Gastrocnemius medialis (tissue), 4 donors: Measurements from ENCODE around the gene CD79B. TPM values are rescaled to one million over a fixed set of nuclear protein-coding genes. Genes with fewer than 3 reads are reported as not detected.
"Not testable (repeated sequence)": the region's sequence is repeated elsewhere in the genome, so short reads cannot be mapped to it uniquely, and the experiment has no call there.

Experiments
- ATAC-seq, 2 donors: fragments of 150-250 bp; one replicate each; pipeline ENCODE4 v1.9.1; 2016
- DNase-seq, 2 donors: peaks; one replicate each; pipeline ENCODE4 v3.0.0-alpha.2; 2019
- H3K27ac ChIP-seq, 4 donors: fragments of 200-600 bp; sonication (generic); 1 replicate in 1 of 4; 2 replicates in 3 of 4; pipeline ENCODE4 v1.5.1; 2016 to 2018; ENCODE audit warnings: mild to moderate bottlenecking in 2 of 4, moderate library complexity in 1 of 4
- H3K27me3 ChIP-seq, 3 donors: fragments of 200-600 bp; sonication (generic) in 2 of 3; 1 replicate in 1 of 3; 2 replicates in 2 of 3; pipeline versions ENCODE4 v1.5.1 to v1.6.0; 2016 to 2019; ENCODE audit warnings: mild to moderate bottlenecking in 1 of 3, moderate library complexity in 1 of 3
- H3K36me3 ChIP-seq, 2 donors: fragments of 200-600 bp; sonication (generic) in 1 of 2; one replicate each; pipeline ENCODE4 v1.5.1; 2017 to 2018
- H3K4me1 ChIP-seq, 2 donors: fragments of 200-600 bp; sonication (generic) in 1 of 2; one replicate each; pipeline ENCODE4 v1.5.1; 2016 to 2017; ENCODE audit warnings: mild to moderate bottlenecking in 2 of 2
- H3K4me3 ChIP-seq, 4 donors: fragments of 200-600 bp; sonication (generic) in 3 of 4; 1 replicate in 1 of 4; 2 replicates in 3 of 4; pipeline ENCODE4 v1.5.1; 2016 to 2019; ENCODE audit warnings: mild to moderate bottlenecking in 2 of 4
- H3K9me3 ChIP-seq, 3 donors: fragments of 200-600 bp; sonication (generic) in 2 of 3; 1 replicate in 1 of 3; 2 replicates in 2 of 3; pipeline ENCODE4 v1.5.1; 2016 to 2019
- CTCF ChIP-seq, 5 experiments: fragments of 450-650 bp in 3 of 5; fragments of 200-600 bp in 2 of 5; sonication (generic) in 2 of 5; IDR thresholded peaks in 4 of 5; conservative IDR thresholded peaks in 1 of 5; 1 replicate in 4 of 5; 2 replicates in 1 of 5; pipeline ENCODE4 v1.5.1; 2016 to 2019; ENCODE audit warnings: antibody characterized with exemption in 5 of 5, mild to moderate bottlenecking in 3 of 5, moderate library complexity in 3 of 5
- POLR2A ChIP-seq, 2 donors: fragments of 450-650 bp; IDR thresholded peaks; one replicate each; pipeline ENCODE4 v1.6.1; 2017; ENCODE audit warnings: antibody characterized with exemption in 2 of 2, mild to moderate bottlenecking in 2 of 2, moderate library complexity in 2 of 2
- in situ Hi-C, 4 donors: fragments of 200-750 bp; cut with MboI; loops; one replicate each; pipeline versions ENCODE4 v1.15.0 to v1.8.0; 2017; ENCODE audit warnings: low sequenced_read_pairs in 4 of 4
- intact Hi-C: fragments of 100-400 bp; cut with DNase I; formaldehyde crosslinking; loops from one replicate; pipeline ENCODE4 v1.15.1; 2023; ENCODE audit warnings: low total_unique reads
- total RNA-seq, 4 donors: library from RNA; depleted of rRNA; stranded (reverse); fragments of >200 nt; gene quantifications; one replicate each; pipeline versions ENCODE4 v1.1.0 to v1.2.3, GENCODE V29; 2016

CD79B gene
- total RNA-seq, 4 donors from 2014 or later, result 2.2 to 5.1 (median 3.3) TPM

GRCh38 chr17:63914471-63914870 is 17.7 kb downstream of the CD79B start:
- no peak overlapping the region for H3K27ac ChIP-seq
- no peaks in the 10 kb centered on the region for H3K36me3 ChIP-seq
- H3K4me1 ChIP-seq, result peaks cover 2 to 3% of the 10 kb centered on the region in 2 donors
- intact Hi-C loops (loop anchor here (10.0 kb wide), 1 partner anchor 360 kb away; no protein-coding TSS in a partner anchor), in situ Hi-C loops (loop anchor here (5.0 to 25.0 kb wide), 8 partner anchors 108 to 523 kb away; partner anchors contain the start of genes ERN1 (in 2 of the 4), ICAM2 (in 2 of the 4) and MILR1 (in 1 of the 4))
- H3K9me3 ChIP-seq, result no peaks in the 10 kb centered on the region
- no peak overlapping the region for H3K4me3 ChIP-seq
- no peaks in the 10 kb centered on the region for H3K27me3 ChIP-seq
- no peak for TF ChIP-seq POLR2A (IDR thresholded peaks at IDR 0.05)
- no peak for TF ChIP-seq CTCF (IDR thresholded peaks at IDR 0.05 in 4 of 5, conservative IDR thresholded peaks at IDR 0.05 in 1 of 5)
- DNase-seq (no peak), ATAC-seq (no peak)

- no peak overlapping the region for H3K4me3 ChIP-seq
- H3K36me3 ChIP-seq, result no peaks in the 10 kb centered on the region
- no peaks in the 10 kb centered on the region for H3K9me3 ChIP-seq
- intact Hi-C loops, result loop anchor here (2.0 to 10.0 kb wide), 2 partner anchors 113 to 363 kb away; no protein-coding TSS in a partner anchor
- no peak for DNase-seq
- ATAC-seq, result peak; percentile 64 to 68
- H3K27me3 ChIP-seq, result no peaks in the 10 kb centered on the region
- no peak overlapping the region for H3K27ac ChIP-seq
- in situ Hi-C loops, result loop anchor here (5.0 to 25.0 kb wide), 8 partner anchors 111 to 526 kb away; partner anchors contain the start of genes ERN1 (in 2 of the 4), ICAM2 (in 2 of the 4) and MILR1 (in 1 of the 4)
- TF ChIP-seq CTCF (IDR thresholded peaks at IDR 0.05 in 4 of 5, conservative IDR thresholded peaks at IDR 0.05 in 1 of 5), result peak; percentile 41 to 94 (median 78)
- no peak for TF ChIP-seq POLR2A (IDR thresholded peaks at IDR 0.05)
- no peaks in the 10 kb centered on the region for H3K4me1 ChIP-seq
These were observed 20.5 kb downstream of the CD79B start for GRCh38 chr17:63911657-63912100.

GRCh38 chr17:63911041-63911635 is 21.0 kb downstream of the CD79B start, which contains the start of gene CSHL1:
Gene CSHL1 (minus strand): TSS chr17:63911258. CDS start chr17:63911196, 62 bp downstream.
- TF ChIP-seq CTCF (IDR thresholded peaks at IDR 0.05 in 4 of 5, conservative IDR thresholded peaks at IDR 0.05 in 1 of 5) (no peak), POLR2A (IDR thresholded peaks at IDR 0.05) (no peak)
- H3K27ac ChIP-seq, result no peak within 1 kb of the TSS
- no peaks in the 10 kb centered on the region for H3K36me3 ChIP-seq
- in situ Hi-C loops, result loop anchor here (5.0 to 25.0 kb wide), 8 partner anchors 111 to 526 kb away; partner anchors contain the start of genes ERN1 (in 2 of the 4), ICAM2 (in 2 of the 4) and MILR1 (in 1 of the 4)
- ATAC-seq (no peak), DNase-seq (no peak)
- no peaks in the 10 kb centered on the region for H3K4me1 ChIP-seq
- H3K9me3 ChIP-seq, result no peaks in the 10 kb centered on the region
- intact Hi-C loops, result loop anchor here (10.0 kb wide), 1 partner anchor 364 kb away; no protein-coding TSS in a partner anchor
- no peaks in the 10 kb centered on the region for H3K27me3 ChIP-seq
- no peak within 1 kb of the TSS for H3K4me3 ChIP-seq

GRCh38 chr17:63910096-63910495 is 22.0 kb downstream of the CD79B start:
- H3K4me1 ChIP-seq, result no peaks in the 10 kb centered on the region
- TF ChIP-seq CTCF (IDR thresholded peaks at IDR 0.05 in 4 of 5, conservative IDR thresholded peaks at IDR 0.05 in 1 of 5) (no peak), POLR2A (IDR thresholded peaks at IDR 0.05) (no peak)
- in situ Hi-C loops, result loop anchor here (5.0 to 25.0 kb wide), 8 partner anchors 112 to 527 kb away; partner anchors contain the start of genes ERN1 (in 2 of the 4), ICAM2 (in 2 of the 4) and MILR1 (in 1 of the 4)
- no peak overlapping the region for H3K4me3 ChIP-seq
- no peak for DNase-seq
- no peaks in the 10 kb centered on the region for H3K27me3 ChIP-seq
- no peak for ATAC-seq
- no peaks in the 10 kb centered on the region for H3K9me3 ChIP-seq
- H3K36me3 ChIP-seq, result no peaks in the 10 kb centered on the region
- intact Hi-C loops, result loop anchor here (10.0 kb wide), 1 partner anchor 365 kb away; no protein-coding TSS in a partner anchor
- H3K27ac ChIP-seq, result no peak overlapping the region

GRCh38 chr17:63909586-63909985 is 22.5 kb downstream of the CD79B start:
- H3K4me1 ChIP-seq, ATAC-seq, H3K27me3 ChIP-seq, H3K36me3 ChIP-seq, DNase-seq, H3K4me3 ChIP-seq, H3K9me3 ChIP-seq, H3K27ac ChIP-seq, intact Hi-C loops: not testable (repeated sequence)
- in situ Hi-C loops, result loop anchor here (25.0 kb wide), 3 partner anchors 228 to 528 kb away; partner anchors contain the start of genes ERN1 (in 2 of the 4) and MILR1 (in 1 of the 4)

- H3K27ac ChIP-seq, DNase-seq, ATAC-seq, H3K4me3 ChIP-seq, H3K4me1 ChIP-seq, H3K9me3 ChIP-seq, H3K36me3 ChIP-seq, intact Hi-C loops, H3K27me3 ChIP-seq: not testable (repeated sequence)
- in situ Hi-C loops, result loop anchor here (25.0 kb wide), 3 partner anchors 230 to 530 kb away; partner anchors contain the start of genes ERN1 (in 2 of the 4) and MILR1 (in 1 of the 4)
These were observed 24.9 kb downstream of the CD79B start for GRCh38 chr17:63907161-63907778.

GRCh38 chr17:63904796-63905195 is 27.3 kb downstream of the CD79B start:
- ATAC-seq, H3K27me3 ChIP-seq, H3K27ac ChIP-seq, DNase-seq, H3K9me3 ChIP-seq, intact Hi-C loops, H3K4me3 ChIP-seq, H3K4me1 ChIP-seq, H3K36me3 ChIP-seq: not testable (repeated sequence)
- in situ Hi-C loops, result loop anchor here (25.0 kb wide), 3 partner anchors 233 to 533 kb away; partner anchors contain the start of genes ERN1 (in 2 of the 4) and MILR1 (in 1 of the 4)
